ENCODE results near the gene SFXN1. TPM values are rescaled to one million over a fixed set of nuclear protein-coding genes. Genes with fewer than 3 reads are reported as not detected.

SFXN1 gene
- total and polyA plus RNA-seq, 10 donors = 7.5 to 57.3 (median 38.3) TPM

- WGBS, 5 donors = 74 to 93% (median 85%) methylated on average over 2 of the region's 2 CpGs
- Histone ChIP-seq H3K27me3 (replicated peaks in 1 of 7) (peaks cover 0 to 4% (median 0%) of the 10 kb centered on the region in 7 donors), H3K4me1 (peaks cover 0 to 13% (median 0%) of the 10 kb centered on the region in 6 donors), H3K27ac (no peak overlapping the region), H3K9me3 (no peaks in the 10 kb centered on the region), H3K36me3 (no peaks in the 10 kb centered on the region), H3K4me3 (no peak overlapping the region)
- TF ChIP-seq POLR2A (IDR thresholded peaks at IDR 0.05) = no peak
- TF ChIP-seq CTCF (IDR thresholded peaks at IDR 0.05 in 8 of 11, conservative IDR thresholded peaks at IDR 0.05 in 3 of 11) = no peak
- no peak for TF ChIP-seq POLR2AphosphoS5 (IDR thresholded peaks at IDR 0.05)
- intact Hi-C loops (cut with DNase I; ENCODE audit: low total_unique reads) = loop anchor here (10.0 kb wide), 1 partner anchor 155 kb away; no protein-coding TSS in a partner anchor
- no peak for DNase-seq
Measured at GRCh38 chr5:175539936-175540335, 61.6 kb downstream of the SFXN1 start.

GRCh38 chr5:175541264-175541663 lies 62.9 kb downstream of the SFXN1 start:
- WGBS, 5 donors = 58 to 74% (median 59%) methylated on average over 4 of the region's 4 CpGs
- DNase-seq = no peak
- Histone ChIP-seq H3K36me3 (no peaks in the 10 kb centered on the region), H3K4me3 (no peak overlapping the region), H3K27me3 (replicated peaks in 1 of 7) (peaks cover 0 to 7% (median 0%) of the 10 kb centered on the region in 7 donors), H3K4me1 (peaks cover 0 to 13% (median 0%) of the 10 kb centered on the region in 6 donors), H3K27ac (no peak overlapping the region), H3K9me3 (no peaks in the 10 kb centered on the region)
- TF ChIP-seq POLR2A (IDR thresholded peaks at IDR 0.05) = no peak
- no peak for TF ChIP-seq POLR2AphosphoS5 (IDR thresholded peaks at IDR 0.05)
- TF ChIP-seq CTCF (IDR thresholded peaks at IDR 0.05 in 8 of 11, conservative IDR thresholded peaks at IDR 0.05 in 3 of 11) = no peak
- intact Hi-C loops (cut with DNase I; ENCODE audit: low total_unique reads) = no loop called here

GRCh38 chr5:175542232-175542965 lies 64.0 kb downstream of the SFXN1 start:
- peaks cover 0 to 13% (median 0%) of the 10 kb centered on the region in 6 donors for H3K4me1 ChIP-seq
- no peak overlapping the region for H3K27ac ChIP-seq
- WGBS, 5 donors = 46 to 76% (median 62%) methylated on average over 4 to 5 of the region's 5 CpGs
- TF ChIP-seq POLR2AphosphoS5 (IDR thresholded peaks at IDR 0.05) = no peak
- TF ChIP-seq POLR2A (IDR thresholded peaks at IDR 0.05) = no peak
- no peak for TF ChIP-seq CTCF (IDR thresholded peaks at IDR 0.05 in 8 of 11, conservative IDR thresholded peaks at IDR 0.05 in 3 of 11)
- no peak for DNase-seq
- intact Hi-C loops (cut with DNase I; ENCODE audit: low total_unique reads) = no loop called here
- peaks cover 0 to 19% (median 0%) of the 10 kb centered on the region in 7 donors for H3K27me3 ChIP-seq (replicated peaks in 1 of 7)
- H3K9me3 ChIP-seq = no peaks in the 10 kb centered on the region
- H3K36me3 ChIP-seq = no peaks in the 10 kb centered on the region
- H3K4me3 ChIP-seq = no peak overlapping the region

- peaks cover 0 to 13% (median 0%) of the 10 kb centered on the region in 6 donors for H3K4me1 ChIP-seq
- WGBS, 5 donors = 83 to 91% (median 88%) methylated on average over 1 of the region's 1 CpG
- no peak overlapping the region for H3K27ac ChIP-seq
- H3K4me3 ChIP-seq = no peak overlapping the region
- H3K9me3 ChIP-seq = no peaks in the 10 kb centered on the region
- DNase-seq = no peak
- intact Hi-C loops (cut with DNase I; ENCODE audit: low total_unique reads) = no loop called here
- no peaks in the 10 kb centered on the region for H3K36me3 ChIP-seq
- TF ChIP-seq POLR2A (IDR thresholded peaks at IDR 0.05) (no peak), CTCF (IDR thresholded peaks at IDR 0.05 in 8 of 11, conservative IDR thresholded peaks at IDR 0.05 in 3 of 11) (no peak), POLR2AphosphoS5 (IDR thresholded peaks at IDR 0.05) (no peak)
- H3K27me3 ChIP-seq (replicated peaks in 1 of 7) = peaks cover 0 to 24% (median 0%) of the 10 kb centered on the region in 7 donors
Measured at GRCh38 chr5:175542966-175543235, 64.5 kb downstream of the SFXN1 start.

All from spleen (tissue), 11 donors.